BE2C (cell line): ENCODE data around the gene MACC1.
A peak's percentile ranks its signal among the peaks of the same experiment; 100 is the strongest.

Source experiments
- DNase-seq: peaks from one replicate; pipeline ENCODE4 v3.0.0-alpha.2; 2020
- H3K27me3 ChIP-seq: fragments of 250-450 bp; sonication (Bioruptor Pico); 2 replicates; pipeline ENCODE4 v1.5.1; 2020; ENCODE audit warnings: mild to moderate bottlenecking
- H3K36me3 ChIP-seq: fragments of 250-450 bp; sonication (Bioruptor Pico); 2 replicates; pipeline ENCODE4 v1.5.1; 2020; ENCODE audit warnings: mild to moderate bottlenecking
- H3K4me1 ChIP-seq: fragments of 250-450 bp; sonication (Bioruptor Pico); 2 replicates; pipeline ENCODE4 v1.5.1; 2020
- H3K4me3 ChIP-seq: 2 replicates; pipeline ENCODE4 v1.5.1; 2011; ENCODE audit warnings: low read depth, low read length
- H3K9me3 ChIP-seq: fragments of 250-450 bp; sonication (Bioruptor Pico); 2 replicates; pipeline ENCODE4 v1.5.1; 2020
- TF ChIP-seq, protein P1 (sequence below): IDR thresholded peaks from 2 replicates; pipeline ENCODE4 v1.5.1; 2012; ENCODE audit warnings: mild to moderate bottlenecking, low read depth, low read length

The MACC1 gene

DNA sequence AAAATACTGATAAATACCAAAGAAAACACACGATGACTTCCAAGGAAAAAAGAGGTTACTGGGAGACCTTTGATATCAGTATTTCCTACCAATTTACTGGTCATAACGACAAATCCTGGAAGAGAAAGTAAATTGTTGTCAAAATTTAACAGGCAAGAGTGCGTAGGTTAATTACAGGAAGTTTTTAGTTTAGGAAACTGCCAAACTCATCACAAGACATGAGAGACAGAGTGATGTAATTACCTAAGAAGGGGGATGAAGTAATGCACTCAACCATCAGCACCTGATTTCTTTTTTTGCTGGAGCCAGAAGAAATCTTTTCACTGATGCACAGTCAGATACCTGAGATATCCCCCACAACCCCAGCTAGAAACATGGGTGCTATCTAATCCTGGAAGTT, 16.8 kb downstream of the MACC1 start:
- DNase-seq: no peak
- no peak overlapping the region for H3K4me3 ChIP-seq
- TF ChIP-seq, protein P1, sequence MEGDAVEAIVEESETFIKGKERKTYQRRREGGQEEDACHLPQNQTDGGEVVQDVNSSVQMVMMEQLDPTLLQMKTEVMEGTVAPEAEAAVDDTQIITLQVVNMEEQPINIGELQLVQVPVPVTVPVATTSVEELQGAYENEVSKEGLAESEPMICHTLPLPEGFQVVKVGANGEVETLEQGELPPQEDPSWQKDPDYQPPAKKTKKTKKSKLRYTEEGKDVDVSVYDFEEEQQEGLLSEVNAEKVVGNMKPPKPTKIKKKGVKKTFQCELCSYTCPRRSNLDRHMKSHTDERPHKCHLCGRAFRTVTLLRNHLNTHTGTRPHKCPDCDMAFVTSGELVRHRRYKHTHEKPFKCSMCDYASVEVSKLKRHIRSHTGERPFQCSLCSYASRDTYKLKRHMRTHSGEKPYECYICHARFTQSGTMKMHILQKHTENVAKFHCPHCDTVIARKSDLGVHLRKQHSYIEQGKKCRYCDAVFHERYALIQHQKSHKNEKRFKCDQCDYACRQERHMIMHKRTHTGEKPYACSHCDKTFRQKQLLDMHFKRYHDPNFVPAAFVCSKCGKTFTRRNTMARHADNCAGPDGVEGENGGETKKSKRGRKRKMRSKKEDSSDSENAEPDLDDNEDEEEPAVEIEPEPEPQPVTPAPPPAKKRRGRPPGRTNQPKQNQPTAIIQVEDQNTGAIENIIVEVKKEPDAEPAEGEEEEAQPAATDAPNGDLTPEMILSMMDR: no peak

DNA sequence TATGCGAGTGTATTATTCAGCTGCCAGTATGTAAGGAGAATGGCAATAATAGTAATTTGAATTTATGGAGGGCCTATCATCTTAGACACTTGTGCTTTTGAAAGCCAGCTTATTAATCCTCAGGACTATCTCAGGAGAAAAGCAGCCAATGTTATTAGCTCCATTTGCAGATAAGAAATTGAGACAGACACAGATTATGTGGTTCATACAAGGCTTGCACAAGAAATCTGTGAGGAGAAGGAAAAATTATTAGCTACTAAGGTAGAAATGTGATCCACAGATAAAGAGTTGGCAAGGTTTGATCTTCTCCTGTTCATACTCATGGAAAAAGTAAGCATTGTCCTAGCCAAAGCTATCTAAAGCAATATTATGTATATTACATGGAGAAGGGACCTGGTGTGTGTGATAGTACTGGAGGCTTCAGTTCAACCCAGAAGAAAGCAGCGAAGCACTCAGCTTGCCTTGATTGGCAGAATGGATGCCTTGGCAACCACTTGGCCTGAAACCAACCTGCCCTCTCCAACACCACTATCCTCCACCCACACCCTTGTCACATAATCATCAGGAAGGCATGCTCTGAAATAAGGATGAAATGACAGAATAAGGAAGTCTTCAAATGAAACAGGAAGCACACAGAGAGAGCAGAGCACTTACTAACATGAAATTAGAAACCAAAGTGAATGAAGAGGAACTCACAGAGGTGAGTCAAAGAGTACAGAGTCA, 18.0 kb downstream of the MACC1 start:
- DNase-seq: peak; percentile 52
- TF ChIP-seq, protein P1: no peak
- no peaks in the 10 kb centered on the region for H3K36me3 ChIP-seq

More for the DNA sequence above, 16.8 kb downstream of the MACC1 start:
- Histone ChIP-seq H3K9me3 (no peaks in the 10 kb centered on the region), H3K27me3 (no peaks in the 10 kb centered on the region), H3K4me1 (peaks cover 8% of the 10 kb centered on the region), H3K36me3 (no peaks in the 10 kb centered on the region)

DNA sequence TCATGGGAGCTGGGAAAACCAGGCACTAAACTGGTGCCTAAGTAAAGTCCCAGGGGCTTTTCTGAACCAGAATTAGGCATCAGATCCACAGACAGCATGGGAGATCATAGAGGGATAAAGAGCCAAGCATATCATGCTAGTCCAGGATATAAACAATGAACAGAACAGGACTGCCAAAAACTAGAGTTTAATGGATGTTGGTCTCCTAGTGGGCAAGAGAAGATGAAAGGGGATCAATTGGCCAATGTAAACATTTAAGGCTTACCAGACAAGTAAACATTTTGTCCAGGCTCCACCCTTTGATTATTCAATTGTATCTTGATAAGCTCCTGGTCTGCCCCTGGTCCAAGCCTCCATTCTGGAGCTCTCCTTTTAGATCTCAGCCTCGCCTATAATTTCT, 18.9 kb downstream of the MACC1 start:
- H3K27me3 ChIP-seq: no peaks in the 10 kb centered on the region
- TF ChIP-seq, protein P1: no peak
- H3K4me1 ChIP-seq: peaks cover 8% of the 10 kb centered on the region
- H3K36me3 ChIP-seq: no peaks in the 10 kb centered on the region
- H3K9me3 ChIP-seq: no peaks in the 10 kb centered on the region
- H3K4me3 ChIP-seq: no peak overlapping the region
- peak; percentile 19 for DNase-seq

More for the DNA sequence above, 18.0 kb downstream of the MACC1 start:
- Histone ChIP-seq H3K9me3 (no peaks in the 10 kb centered on the region), H3K27me3 (no peaks in the 10 kb centered on the region), H3K4me1 (peaks cover 8% of the 10 kb centered on the region), H3K4me3 (no peak overlapping the region)

DNA sequence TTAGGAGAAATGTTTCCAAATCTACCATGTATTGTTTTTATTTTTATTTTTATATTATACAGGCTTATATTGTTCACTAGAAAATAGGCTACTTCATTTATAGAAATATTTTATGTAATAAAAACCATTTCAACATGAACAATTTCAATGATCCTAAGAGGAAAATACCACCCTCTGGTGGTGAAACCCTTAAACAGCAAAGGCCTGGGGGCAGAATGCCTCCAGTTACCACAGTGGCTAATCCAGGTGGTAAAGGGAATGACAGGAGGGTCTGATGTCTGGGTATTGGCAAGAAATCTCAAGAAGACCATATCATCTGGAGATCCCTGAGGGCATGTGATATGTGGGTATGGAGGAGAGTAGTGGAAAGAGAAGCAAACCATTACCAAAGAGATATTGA, 19.3 kb downstream of the MACC1 start:
- peak; percentile 46 for DNase-seq
- Histone ChIP-seq H3K4me1 (peaks cover 8% of the 10 kb centered on the region), H3K4me3 (no peak overlapping the region), H3K36me3 (no peaks in the 10 kb centered on the region), H3K27me3 (no peaks in the 10 kb centered on the region), H3K9me3 (no peaks in the 10 kb centered on the region)
- TF ChIP-seq, protein P1: peak; percentile 72

DNA sequence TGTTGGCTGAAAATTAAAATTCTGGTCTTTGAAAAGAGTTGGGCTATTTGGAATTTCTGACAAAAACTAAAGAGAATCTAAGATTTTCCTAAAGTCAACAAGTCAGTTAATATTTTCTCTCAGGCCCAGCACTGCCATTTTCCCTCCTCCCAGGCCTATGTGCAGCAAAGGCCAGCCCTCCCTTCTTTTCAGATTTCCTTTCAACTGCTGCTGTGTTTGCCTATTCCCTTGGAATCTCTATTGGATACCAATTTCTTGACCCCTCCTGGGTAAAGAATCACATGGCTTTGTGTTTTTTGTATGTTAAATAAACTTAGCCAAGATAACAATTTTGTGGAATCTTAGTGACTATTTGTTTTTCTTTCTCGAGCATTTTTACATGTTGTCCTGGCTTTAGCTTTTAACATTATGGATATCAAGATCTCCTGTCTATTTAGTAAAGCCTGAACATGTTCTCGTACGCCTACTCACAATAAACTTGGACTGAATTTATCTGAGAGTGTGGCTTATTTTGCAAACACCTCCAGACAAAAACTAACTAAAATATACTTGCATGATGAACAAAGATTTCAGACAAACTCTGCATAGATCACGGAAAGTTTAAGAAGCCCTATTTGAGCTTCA, 19.9 kb downstream of the MACC1 start:
- Histone ChIP-seq H3K4me3 (no peak overlapping the region), H3K36me3 (no peaks in the 10 kb centered on the region), H3K9me3 (no peaks in the 10 kb centered on the region), H3K27me3 (no peaks in the 10 kb centered on the region), H3K4me1 (peaks cover 8% of the 10 kb centered on the region)
- DNase-seq: no peak
- TF ChIP-seq, protein P1: no peak
